CD4-positive, alpha-beta T cell treated with Interleukin-17A for 1 hour (primary cell): ENCODE data around the gene MDK.

ENCODE experiments used
- DNase-seq: peaks from one replicate; pipeline ENCODE4 v3.0.0-alpha.2; 2020

Gene MDK

DNA sequence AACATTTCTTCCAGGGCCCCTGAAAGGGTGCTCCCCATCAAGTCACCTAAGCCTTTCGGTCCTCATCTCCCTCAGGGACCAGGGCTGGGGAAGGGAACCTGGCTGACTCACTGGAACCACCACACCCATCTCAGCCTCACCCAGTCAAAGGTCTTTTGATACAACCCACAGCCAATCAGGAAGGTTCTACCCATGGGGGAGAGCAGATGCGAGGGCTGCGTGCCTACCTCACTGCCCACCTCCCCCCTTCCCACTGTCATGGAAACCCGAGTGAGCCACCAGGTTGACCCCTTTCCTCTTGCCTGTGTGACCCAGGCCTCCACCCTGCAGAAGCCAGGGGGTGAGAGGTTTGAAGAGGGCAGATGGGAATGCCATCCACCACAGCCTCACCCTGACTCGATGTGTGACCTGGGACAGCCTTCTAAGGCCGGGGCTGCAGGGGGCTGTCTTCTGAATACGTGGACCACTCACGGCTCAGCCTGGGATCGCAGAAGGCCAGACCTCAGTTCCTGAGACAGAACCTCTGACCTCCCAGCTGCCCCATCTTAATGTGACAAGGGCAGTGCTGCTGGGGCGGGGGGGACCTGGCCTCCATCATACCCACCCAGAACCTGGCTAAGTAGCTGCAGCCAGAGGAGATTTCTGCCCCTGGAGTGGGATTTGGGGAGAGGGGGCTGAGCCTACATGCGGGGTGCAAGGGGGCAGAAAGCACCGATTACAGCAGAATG, 2.7 kb downstream of the MDK start:
- no peak for DNase-seq

DNA sequence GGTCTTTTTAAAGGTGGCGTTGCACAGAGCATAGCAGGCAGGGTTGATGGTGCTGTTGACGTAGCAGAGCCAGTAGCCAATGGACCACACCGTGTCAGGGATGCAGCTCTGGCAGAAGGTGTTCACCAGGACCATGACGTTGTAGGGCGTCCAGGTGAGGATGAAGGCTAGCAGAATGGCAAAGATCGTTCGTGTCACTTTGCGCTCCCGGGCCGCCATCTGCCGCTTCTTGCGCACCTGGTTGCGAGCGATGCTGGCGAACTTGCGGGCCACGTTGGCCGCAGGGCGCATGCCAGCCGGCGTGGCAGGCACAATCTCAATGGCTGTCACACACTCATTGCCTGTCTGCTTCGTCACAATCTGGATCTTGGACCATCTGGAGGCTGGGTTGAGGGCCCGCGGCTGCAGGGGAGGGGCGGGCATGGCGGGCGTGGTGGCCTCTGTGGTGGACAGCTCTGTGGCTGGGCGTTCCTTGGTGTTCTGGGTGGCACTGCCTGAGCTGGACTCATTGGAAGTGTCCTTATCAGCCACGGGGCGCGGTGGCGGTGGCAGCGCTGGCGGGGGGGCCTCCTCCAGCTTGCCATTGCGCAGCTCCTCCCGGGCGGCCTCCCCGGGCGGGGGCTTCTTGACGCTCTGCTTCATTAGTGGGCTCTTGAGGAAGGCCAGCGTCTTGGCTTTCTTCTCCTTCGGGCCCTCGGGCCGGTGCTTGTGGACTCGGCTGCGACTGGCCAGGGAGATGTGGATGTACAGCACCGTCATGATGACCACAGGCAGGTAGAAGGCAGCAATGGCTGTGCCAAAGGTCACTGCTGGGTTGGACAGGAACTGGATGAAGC, 3.9 kb downstream of the MDK start:
- DNase-seq: no peak

DNA sequence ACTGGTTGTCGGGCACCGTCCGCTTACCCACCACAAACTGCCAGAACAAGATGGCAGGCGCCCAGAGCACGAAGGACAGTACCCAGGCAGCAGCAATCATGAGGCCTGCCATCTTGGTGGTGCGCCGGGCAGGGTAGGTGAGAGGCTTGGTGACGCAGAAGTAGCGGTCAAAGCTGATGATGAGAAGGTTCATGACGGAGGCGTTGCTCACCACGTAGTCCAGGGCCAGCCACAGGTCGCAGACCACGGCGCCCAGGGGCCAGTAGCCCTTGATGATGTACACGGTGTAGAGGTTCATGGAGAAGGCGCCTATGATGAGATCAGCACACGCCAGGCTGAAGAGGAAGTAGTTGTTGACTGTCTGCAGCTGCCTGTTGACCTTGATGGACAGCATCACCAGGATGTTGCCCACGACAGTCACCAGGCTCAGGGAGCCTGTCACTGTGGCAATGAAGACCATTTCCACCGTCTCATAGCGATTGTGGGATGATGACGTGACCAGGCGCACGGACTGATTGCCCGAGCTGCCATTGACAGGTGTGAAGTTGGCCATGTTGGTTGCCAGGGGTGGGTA, 4.6 kb downstream of the MDK start:
- DNase-seq: no peak

DNA sequence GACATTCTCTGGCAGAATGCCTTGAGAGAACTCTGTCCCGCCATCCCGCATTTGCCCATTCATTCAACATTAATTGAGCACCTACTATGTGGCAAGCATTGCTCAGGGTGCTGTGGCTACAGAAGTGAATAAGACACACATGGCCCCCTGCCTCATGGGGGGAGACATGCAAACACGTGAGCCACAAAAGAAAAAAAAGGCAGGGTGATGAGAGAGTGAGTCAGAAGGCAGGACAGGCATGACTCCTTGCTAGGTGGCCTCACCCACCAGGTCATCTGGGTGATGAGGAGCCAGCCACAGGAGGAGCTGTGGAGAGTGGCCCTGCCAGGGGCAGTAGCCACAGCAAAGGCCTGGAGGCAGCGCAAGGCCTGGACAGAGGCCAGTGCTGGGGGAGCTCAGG, 5.2 kb downstream of the MDK start:
- no peak for DNase-seq

DNA sequence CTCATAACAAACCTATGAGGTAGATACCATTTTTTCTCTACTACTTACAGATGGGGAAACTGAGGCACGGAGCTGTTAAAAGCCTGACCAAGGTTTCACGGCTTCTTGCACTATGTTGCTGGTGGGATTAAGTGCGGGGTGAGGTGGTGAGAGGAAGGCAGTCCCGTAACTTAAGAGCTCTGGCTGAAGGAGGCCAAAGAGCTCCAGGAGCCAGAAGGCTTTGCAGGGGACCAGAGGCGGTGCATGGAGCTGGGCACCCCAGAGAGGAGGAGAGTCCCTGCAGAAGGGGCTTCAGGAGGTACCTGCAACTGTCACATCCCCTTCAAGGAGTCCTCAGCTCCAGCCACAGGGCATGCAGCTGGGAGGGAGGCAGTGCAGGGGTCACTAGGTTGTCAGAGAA, 6.0 kb downstream of the MDK start:
- no peak for DNase-seq

DNA sequence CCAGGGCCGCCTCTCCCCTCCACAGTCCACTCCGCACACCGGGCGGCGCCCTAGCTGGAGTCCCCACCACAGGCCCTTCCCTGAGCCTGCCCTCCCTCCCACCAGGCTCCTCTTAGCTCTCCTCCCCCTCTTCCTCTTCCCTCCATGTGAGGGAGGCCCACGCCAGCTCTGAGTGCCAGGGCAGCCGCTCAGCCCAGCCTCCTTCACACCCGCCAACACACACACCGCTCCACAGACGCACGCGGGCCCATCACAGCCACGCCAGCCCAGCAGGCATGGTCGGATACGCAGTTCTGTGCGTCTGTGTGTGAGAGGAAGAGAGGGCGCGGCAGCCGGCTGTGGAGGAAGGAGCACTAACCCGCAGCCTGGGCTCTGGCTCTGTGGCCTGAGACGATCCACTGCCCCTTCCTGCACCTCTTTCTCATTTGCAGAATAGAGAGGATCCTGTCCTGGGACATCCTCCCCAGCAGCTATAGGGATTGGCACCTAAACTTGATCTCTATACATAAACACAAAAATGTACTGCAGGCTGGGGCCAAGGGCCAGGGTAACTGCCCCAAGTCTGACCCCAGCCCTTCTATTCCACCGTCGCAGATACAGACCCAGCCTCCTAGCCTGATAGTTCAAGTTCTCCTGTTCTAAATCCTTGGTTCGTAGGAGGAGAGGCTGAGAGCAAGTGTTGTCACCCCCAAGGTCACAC, 6.6 kb downstream of the MDK start:
- DNase-seq: no peak

DNA sequence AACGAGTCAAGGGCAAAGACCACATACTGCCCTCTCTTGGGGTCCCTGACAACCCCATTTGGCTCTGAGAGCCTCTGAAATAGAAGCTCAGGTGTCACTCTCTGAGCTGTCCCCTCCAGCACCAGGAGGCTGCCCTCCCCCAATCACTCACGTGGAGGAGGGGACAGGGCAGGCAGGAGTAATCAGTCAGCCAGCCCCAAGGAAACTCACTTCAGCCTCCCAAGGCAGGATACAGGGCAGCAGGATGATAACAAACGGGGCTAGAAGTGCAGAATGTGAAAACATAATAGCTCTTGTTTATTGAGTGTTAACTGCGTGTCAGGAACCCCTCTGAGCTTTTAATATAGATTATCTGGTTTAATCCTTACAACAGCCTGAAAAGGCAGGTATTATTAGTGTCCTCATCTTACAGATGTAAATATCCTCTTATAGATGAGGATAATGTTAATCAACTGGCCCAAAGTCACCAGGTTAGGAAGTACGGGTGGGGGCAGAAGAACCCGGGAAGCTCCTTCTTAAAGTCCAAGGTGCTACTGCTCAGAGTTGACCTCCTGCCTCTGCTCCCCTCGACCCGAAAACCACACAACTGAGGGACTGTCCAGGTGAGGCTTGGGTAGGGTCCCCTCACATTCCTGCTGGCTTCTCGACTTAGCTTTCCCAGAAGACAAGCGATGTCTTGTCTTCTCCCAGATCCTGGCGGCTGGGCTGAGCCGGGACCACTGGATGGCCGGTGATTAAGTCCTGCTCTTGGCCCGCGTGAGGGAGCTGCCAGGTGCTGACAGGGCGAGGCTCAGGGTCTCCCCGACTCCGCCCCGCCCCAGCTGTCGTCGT, 7.4 kb downstream of the MDK start:
- DNase-seq: no peak

DNA sequence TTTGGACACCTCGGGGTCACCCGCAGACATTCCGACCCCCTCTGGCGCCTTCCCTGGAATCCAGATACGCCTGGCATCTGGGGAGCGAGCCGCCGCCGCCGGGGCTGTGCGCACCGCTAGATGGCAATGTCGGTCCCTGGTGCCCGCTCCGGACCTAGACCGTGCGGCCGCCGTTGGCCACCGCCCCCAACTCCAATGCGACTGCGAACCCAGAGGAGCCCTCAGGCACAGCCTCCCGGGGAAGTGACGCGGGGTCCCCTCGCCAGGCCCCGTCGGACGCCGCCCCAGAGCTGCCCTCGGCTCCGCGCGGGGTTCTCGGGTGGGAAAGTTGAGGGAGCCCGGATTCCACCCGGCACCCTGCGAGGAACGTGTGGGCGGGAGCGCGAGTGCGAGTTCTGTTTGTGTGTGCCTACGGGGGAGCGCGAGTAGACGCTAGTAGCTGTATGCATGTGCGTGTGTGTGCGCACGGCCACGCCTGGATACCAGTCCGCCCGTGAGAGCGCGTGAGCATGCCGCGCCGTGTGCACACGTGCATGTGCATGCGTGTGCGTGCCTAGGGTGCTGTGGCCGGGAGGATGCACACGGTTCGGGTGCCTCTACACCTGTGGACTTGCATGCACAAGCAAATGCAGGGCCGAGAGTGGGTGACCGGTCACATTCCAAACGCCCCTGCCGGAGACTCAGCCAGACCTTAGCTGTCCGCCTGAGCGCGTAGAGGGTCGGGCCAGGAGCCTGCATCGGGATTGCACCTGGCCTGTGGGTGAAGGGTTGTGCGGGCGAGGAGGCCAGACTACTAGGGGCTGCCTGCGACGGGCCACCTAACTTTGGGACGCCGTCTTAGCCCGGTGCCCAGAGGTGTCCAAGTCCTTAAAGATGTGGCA, 8.2 kb downstream of the MDK start:
- DNase-seq: peak; percentile 40

DNA sequence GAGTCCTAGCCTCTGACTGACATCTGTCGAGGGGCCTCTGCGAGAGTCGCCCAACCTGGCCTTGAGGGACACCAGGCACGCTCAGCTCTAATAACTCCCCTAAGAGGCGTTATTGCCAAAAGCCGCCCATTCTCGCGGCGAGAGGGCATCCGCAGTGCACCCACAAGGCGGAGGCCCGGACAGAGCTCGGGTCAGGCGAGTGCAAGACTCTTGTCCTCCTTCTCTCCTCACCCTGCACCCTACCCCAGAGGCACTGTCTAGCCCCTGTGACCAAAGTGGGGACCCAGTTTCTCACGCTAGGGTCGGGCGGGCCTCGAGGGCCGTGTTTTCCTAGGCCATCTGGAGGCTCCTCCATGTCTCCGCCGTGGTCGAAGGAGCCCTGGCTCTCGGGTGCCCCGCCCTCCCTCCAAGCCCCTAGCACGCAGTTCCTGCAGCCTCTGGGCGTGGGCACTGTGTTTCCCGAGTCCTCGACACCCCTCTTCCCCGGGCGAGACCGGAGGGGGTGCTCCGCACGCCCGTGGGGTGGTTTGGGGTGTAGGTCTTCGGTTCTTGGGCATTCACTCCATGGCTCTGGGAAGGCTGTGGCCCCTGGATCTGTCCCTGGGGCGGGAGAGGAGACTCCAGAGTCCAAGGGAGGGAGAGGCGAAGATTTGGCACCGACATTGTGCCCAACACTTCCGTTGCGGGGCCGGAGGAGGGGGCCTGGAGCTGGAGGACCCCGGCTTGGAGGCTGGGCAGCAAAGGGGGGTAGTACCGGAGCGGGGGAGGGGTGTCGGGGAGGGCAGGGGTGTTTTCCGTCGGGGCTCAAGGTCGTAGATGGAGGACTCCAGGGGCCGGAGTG, 9.1 kb downstream of the MDK start:
- no peak for DNase-seq

DNA sequence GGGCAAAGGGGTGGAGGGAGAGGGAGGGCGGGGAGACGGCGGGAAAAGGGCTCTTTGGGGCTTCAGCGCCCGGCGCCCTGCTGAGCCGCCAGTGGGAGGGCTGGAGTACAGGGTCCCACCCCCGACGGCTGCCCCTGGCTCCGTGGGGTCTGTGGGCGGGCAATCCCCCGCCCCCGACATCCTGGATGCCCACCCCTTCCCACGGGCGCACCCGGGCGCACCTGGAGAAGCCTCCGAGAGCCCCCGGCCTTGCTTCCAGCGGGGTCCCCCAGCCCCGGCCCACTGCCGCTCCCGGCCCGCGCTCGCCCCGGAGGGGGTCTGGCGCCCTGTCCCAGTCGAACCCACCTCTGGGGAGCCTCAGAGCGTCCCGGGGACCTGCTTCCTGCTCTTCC, 9.7 kb downstream of the MDK start:
- no peak for DNase-seq

DNA sequence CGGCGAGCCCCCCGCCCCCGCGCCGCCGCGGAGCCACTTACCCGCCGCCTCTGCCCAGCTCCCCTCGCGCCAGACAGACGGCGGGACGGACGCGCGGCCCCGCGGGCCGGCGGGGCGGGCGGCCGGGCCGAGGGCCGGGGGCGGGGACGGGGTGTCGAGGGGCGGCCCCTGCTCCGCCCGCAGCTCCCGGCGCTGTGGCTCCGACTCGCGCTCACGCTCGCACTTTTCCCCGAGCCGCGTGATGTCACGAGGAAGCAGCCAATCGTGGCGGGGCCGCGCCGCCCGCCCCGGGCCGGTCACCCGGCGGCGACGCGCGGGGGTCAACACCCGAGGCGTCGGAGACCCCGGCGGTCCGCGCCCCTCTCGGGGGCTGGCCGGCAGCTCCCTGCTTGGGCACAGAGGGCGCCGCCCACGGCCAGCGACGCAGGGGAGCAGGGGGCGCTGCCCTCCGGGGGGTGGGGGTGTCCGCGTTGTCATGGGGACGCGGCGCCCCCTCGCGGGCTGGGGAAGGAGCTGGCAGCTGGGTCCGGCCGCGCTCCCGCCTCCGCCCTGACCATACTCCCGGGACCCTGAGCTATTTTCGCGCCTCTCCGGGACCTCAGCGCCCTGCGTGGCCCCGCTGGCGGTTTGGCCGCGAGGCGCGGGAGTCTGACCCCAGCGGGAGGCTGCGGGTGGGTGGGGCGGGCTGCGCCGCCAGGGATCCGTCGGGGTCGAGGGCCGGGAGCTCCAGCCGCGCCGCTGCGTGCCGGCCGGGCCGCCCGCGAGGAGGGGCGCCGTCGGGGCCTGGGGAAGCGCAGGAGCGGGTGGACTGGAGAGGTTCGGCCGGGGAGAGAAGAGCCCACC, 10.3 kb downstream of the MDK start, which contains the start of gene CHRM4:
TSS of gene CHRM4 (minus strand) at position 199 of the 843 bp plus-strand sequence. CDS start 5,219 bp downstream, outside the sequence.
- DNase-seq: no peak

DNA sequence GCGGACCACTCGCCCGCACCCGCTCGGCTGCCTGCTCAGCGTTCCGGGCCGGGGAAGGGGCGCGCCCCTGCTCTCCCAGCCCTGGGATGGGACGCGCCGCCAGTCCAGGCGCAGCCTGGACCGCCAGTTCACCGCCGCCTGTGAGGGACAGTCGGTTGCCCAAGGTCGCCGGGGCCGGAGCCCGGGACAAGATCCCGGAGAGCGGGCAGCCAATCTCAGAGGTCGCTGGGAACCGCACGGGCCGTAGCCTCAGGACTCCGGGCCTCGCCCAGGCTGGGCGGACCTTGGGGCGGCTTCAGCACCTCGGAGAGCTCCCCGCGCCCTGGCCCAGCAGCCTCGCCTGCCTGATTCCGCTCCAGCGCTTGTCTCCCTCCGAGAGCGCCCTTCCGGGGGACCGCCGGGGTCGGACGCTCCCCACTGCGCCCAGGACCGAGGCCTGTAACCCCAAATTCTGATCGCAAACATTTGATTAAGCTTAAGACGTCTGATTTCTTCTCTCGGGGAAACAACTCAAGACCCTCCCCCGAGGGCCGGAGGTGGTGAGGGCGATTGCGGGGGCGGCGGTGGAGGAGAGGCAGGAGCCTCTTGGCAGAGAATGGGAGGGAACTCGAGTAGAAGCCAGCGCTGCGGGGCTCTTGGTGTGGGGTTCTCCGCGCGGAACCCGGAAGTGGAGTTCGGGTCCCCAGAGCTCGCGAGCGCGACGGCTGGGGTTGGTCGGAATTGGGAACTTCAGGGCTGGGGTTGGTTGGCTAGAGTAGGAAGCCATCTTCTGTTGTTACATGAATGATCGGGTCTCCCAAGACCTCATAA, 11.2 kb downstream of the MDK start:
- DNase-seq: peak; percentile 78

DNA sequence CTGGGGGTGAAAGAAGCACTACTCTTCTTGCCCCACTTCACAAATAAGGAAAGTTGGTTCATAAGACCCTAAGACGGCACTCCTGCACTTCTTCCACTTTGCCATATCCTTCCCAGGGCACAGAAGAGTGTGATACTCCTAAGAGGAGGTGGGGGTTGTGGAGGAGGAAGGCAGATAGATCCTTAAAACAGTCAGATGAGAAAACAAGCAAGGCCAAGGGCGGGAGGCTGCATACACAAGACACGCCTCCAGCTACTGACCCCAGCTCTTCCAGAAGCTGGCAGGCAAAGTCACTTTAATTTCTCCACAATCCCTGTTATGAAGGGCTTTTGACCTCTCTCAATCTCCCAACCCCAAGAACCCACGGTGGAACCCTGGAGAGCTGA, 11.8 kb downstream of the MDK start:
- no peak for DNase-seq

DNA sequence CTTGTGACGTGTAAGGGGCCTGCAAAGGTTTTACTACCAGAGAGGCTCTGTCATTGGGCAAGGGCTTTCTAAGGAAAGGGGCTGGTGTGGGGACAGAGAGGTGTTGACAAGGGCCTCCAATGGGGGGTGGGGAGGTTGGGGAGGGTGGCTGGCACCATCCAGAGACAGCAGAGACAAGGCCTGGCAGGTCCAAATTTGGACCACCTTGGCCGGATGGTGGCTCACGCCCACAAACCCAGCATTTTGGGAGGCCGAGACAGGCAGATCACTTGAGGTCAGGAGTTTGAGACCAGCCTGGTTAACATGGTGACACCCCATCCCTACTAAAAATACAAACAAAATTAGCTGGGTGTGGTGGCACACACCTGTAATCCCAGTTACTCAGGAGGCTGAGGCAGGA, 12.3 kb downstream of the MDK start:
- DNase-seq: no peak

DNA sequence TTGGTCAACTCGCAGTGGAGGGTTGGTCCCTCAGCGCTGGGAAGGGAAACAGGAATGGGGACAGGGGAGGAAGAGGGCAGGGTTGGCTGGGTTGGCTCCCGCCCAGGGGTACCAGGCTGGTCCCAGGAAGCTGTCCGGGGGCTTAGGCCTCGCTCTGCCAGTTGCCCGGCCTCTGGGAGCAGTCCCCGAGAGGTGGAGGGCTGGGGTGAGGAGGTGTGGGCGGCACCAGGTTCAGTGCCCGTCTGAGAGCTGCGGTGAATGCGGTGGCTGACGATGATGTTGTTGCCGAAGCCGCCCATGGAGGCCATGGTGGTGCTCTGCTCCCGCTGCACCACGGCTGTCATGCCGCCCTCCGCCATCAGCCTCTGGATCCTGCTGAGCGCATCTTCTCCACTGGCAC, 16.1 kb downstream of the MDK start:
- no peak for DNase-seq

DNA sequence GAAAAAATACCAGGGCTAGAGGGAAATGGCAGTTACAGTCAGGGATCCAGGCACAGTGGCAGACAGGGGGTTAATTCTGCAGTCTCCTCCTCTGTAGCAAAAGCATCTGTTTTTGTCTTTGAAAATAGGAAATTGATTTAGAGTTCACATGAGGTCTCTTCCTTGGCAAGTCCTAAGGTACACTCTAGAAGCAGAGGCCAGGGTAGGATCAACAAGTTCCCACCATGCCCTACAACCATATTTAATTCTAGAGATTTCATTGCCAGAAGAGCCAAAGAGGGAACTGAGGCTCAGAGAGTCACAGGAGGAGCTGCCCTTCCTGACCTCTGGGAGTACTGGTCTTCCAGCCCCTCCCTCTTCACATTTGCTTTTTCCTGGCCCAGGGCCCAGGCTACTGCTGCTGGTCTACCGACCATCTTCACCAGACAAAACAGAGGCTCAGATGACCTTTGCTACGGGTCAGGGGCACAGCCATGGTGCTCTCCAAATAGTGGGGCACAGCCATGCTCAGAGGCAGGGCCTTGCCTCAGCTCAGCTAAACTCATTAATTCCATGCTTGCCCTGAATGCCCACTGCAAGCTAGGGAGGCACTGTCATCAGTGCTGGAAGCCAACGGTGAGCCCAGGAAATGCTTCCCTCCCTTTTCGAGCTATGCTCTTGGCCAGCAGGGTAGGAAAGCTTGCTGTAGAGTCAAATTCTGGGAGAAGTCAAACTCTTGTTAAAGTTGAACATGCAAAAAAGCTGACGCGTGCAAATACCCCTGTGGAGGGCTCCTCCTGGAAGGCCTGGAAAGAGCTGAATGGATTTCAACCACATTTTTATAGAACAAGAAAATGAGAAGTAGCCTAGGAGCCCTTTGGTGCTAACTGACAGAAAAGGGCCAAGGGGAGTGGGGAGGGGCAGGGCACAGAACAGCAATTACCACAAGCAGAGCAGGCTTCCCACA, 21.8 kb downstream of the MDK start:
- no peak for DNase-seq

DNA sequence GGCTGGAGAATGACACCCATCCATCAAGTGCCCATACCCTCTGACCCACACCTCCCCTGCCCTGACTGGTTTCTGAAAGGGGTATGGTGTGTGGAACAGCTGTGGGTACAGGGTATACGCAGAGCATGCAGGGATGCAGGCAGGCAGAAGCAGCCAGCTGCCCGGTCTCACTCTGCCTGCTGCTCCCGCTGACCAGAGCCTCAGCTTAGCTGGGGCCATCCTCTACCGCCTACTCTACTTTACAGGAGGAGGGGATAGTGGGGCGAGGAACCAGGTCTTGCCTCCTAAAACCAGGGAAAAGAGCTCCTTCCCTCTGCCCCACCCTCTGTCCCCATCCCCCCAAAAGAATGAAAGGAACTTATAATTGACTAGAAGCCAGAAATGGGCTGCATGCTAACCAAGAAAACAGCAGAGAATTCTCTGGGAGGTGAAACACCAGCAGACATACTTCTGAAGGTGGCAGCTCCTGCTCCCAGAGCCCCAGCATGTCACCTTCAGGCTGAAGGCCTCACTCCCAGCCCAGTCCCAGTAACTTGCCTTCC, 23.1 kb downstream of the MDK start:
- no peak for DNase-seq
